Chondrocyte (in vitro differentiated cells): ENCODE results near the gene BMPER. TPM values are rescaled to one million over a fixed set of nuclear protein-coding genes. Genes with fewer than 3 reads are reported as not detected.

Experiments
- DNase-seq: peaks from one replicate; pipeline ENCODE4 v3.0.0; 2021; ENCODE audit warnings: mixed read lengths, low spot score
- H3K27ac Mint-ChIP-seq: one replicate; pipeline ENCODE4 v1.8.0; 2021; ENCODE audit warnings: mild to moderate bottlenecking, moderate library complexity, mixed read lengths; ENCODE audit not compliant: unreplicated experiment
- H3K27me3 Mint-ChIP-seq: 2 replicates; pipeline ENCODE4 v1.8.0; 2021; ENCODE audit warnings: low read depth, mixed read lengths
- H3K36me3 Mint-ChIP-seq: 2 replicates; pipeline ENCODE4 v1.8.0; 2021; ENCODE audit warnings: low read depth, mixed read lengths
- H3K4me1 Mint-ChIP-seq: 2 replicates; pipeline ENCODE4 v1.8.0; 2021; ENCODE audit warnings: low read depth, mild to moderate bottlenecking, mixed read lengths
- H3K4me3 Mint-ChIP-seq: one replicate; pipeline ENCODE4 v1.8.0; 2021; ENCODE audit warnings: mild to moderate bottlenecking, moderate library complexity, mixed read lengths; ENCODE audit not compliant: unreplicated experiment
- H3K9me3 Mint-ChIP-seq: 2 replicates; pipeline ENCODE4 v1.8.0; 2021; ENCODE audit warnings: low read depth, mixed read lengths
- CTCF ChIP-seq: fragments of 200-600 bp; sonication (generic); IDR thresholded peaks from 2 replicates; pipeline ENCODE4 v1.5.0; 2021; ENCODE audit warnings: antibody characterized with exemption, mild to moderate bottlenecking, moderate library complexity
- total RNA-seq: library from RNA; stranded (reverse); gene quantifications from 3 replicates; pipeline ENCODE4 v1.2.1, GENCODE V29; 2021

BMPER gene
- total RNA-seq, 1 donor from 2014 or later = 0.30 TPM

GRCh38 chr7:34123316-34123715 is 218.0 kb downstream of the BMPER start:
- no peak for TF ChIP-seq CTCF
- peaks cover 5% of the 10 kb centered on the region for H3K36me3 Mint-ChIP-seq
- H3K9me3 Mint-ChIP-seq = peaks cover 29% of the 10 kb centered on the region
- no peak overlapping the region for H3K27ac Mint-ChIP-seq
- H3K4me1 Mint-ChIP-seq = no peaks in the 10 kb centered on the region
- H3K4me3 Mint-ChIP-seq = no peak overlapping the region
- H3K27me3 Mint-ChIP-seq = no peaks in the 10 kb centered on the region
- no peak for DNase-seq

- Mint-ChIP-seq H3K27ac (no peak overlapping the region), H3K36me3 (peaks cover 5% of the 10 kb centered on the region), H3K4me1 (no peaks in the 10 kb centered on the region), H3K9me3 (peaks cover 29% of the 10 kb centered on the region), H3K27me3 (no peaks in the 10 kb centered on the region), H3K4me3 (no peak overlapping the region)
- no peak for TF ChIP-seq CTCF
- no peak for DNase-seq
Observed at GRCh38 chr7:34124765-34125164, 219.4 kb downstream of the BMPER start.

GRCh38 chr7:34128762-34129161 is 223.4 kb downstream of the BMPER start:
- Mint-ChIP-seq H3K4me1 (no peaks in the 10 kb centered on the region), H3K36me3 (peaks cover 5% of the 10 kb centered on the region), H3K27me3 (no peaks in the 10 kb centered on the region), H3K9me3 (peaks cover 26% of the 10 kb centered on the region), H3K4me3 (no peak overlapping the region), H3K27ac (no peak overlapping the region)
- no peak for TF ChIP-seq CTCF
- DNase-seq = no peak

- TF ChIP-seq CTCF = no peak
- peaks cover 1% of the 10 kb centered on the region for H3K36me3 Mint-ChIP-seq
- H3K4me3 Mint-ChIP-seq = no peak overlapping the region
- H3K27ac Mint-ChIP-seq = no peak overlapping the region
- no peaks in the 10 kb centered on the region for H3K27me3 Mint-ChIP-seq
- no peaks in the 10 kb centered on the region for H3K4me1 Mint-ChIP-seq
- DNase-seq = no peak
- peaks cover 8% of the 10 kb centered on the region for H3K9me3 Mint-ChIP-seq
Observed at GRCh38 chr7:34130558-34131295, 225.4 kb downstream of the BMPER start.

- Mint-ChIP-seq H3K27me3 (no peaks in the 10 kb centered on the region), H3K36me3 (no peaks in the 10 kb centered on the region), H3K4me1 (no peaks in the 10 kb centered on the region), H3K4me3 (no peak overlapping the region), H3K9me3 (peaks cover 3% of the 10 kb centered on the region), H3K27ac (no peak overlapping the region)
- no peak for DNase-seq
- TF ChIP-seq CTCF = no peak
Observed at GRCh38 chr7:34131371-34131770, 226.0 kb downstream of the BMPER start.
